GM06990 (cell line): ENCODE results near the gene MLPH.

Experiments used
- DNase-seq: peaks from one replicate; pipeline ENCODE4 v3.0.0-alpha.2; 2011; ENCODE audit not compliant: insufficient read length; ENCODE audit errors: extremely low read depth
- H3K27me3 ChIP-seq: replicated peaks from 2 replicates; pipeline ENCODE4 v1.6.0; 2011; ENCODE audit warnings: low read length; ENCODE audit not compliant: control insufficient read depth, insufficient read depth
- H3K36me3 ChIP-seq: 2 replicates; pipeline ENCODE4 v1.5.1; 2011; ENCODE audit warnings: low read length; ENCODE audit not compliant: control insufficient read depth, insufficient read depth
- H3K4me3 ChIP-seq: replicated peaks from 2 replicates; pipeline ENCODE4 v1.5.1; 2011; ENCODE audit warnings: low read depth, mild to moderate bottlenecking, control low read depth, low read length
- TF ChIP-seq, protein P1 (sequence below): IDR thresholded peaks from 2 replicates; pipeline ENCODE4 v1.5.1; 2011; ENCODE audit warnings: low read length, control low read depth, mild to moderate bottlenecking, inconsistent platforms; ENCODE audit not compliant: insufficient read depth, poor library complexity, severe bottlenecking

The MLPH gene

GRCh38 chr2:237574467-237574866, 87.4 kb downstream of the MLPH start:
- DNase-seq: no peak
- no peaks in the 10 kb centered on the region for H3K36me3 ChIP-seq
- TF ChIP-seq, protein P1, sequence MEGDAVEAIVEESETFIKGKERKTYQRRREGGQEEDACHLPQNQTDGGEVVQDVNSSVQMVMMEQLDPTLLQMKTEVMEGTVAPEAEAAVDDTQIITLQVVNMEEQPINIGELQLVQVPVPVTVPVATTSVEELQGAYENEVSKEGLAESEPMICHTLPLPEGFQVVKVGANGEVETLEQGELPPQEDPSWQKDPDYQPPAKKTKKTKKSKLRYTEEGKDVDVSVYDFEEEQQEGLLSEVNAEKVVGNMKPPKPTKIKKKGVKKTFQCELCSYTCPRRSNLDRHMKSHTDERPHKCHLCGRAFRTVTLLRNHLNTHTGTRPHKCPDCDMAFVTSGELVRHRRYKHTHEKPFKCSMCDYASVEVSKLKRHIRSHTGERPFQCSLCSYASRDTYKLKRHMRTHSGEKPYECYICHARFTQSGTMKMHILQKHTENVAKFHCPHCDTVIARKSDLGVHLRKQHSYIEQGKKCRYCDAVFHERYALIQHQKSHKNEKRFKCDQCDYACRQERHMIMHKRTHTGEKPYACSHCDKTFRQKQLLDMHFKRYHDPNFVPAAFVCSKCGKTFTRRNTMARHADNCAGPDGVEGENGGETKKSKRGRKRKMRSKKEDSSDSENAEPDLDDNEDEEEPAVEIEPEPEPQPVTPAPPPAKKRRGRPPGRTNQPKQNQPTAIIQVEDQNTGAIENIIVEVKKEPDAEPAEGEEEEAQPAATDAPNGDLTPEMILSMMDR: no peak
- no peaks in the 10 kb centered on the region; the same call in 1 of the 2 replicates for H3K27me3 ChIP-seq
- H3K4me3 ChIP-seq: no peak overlapping the region

GRCh38 chr2:237574894-237575868, 88.1 kb downstream of the MLPH start:
- Histone ChIP-seq H3K4me3 (no peak overlapping the region), H3K36me3 (no peaks in the 10 kb centered on the region), H3K27me3 (no peaks in the 10 kb centered on the region; the same call in 1 of the 2 replicates)
- no peak for DNase-seq
- TF ChIP-seq, protein P1: no peak

DNA sequence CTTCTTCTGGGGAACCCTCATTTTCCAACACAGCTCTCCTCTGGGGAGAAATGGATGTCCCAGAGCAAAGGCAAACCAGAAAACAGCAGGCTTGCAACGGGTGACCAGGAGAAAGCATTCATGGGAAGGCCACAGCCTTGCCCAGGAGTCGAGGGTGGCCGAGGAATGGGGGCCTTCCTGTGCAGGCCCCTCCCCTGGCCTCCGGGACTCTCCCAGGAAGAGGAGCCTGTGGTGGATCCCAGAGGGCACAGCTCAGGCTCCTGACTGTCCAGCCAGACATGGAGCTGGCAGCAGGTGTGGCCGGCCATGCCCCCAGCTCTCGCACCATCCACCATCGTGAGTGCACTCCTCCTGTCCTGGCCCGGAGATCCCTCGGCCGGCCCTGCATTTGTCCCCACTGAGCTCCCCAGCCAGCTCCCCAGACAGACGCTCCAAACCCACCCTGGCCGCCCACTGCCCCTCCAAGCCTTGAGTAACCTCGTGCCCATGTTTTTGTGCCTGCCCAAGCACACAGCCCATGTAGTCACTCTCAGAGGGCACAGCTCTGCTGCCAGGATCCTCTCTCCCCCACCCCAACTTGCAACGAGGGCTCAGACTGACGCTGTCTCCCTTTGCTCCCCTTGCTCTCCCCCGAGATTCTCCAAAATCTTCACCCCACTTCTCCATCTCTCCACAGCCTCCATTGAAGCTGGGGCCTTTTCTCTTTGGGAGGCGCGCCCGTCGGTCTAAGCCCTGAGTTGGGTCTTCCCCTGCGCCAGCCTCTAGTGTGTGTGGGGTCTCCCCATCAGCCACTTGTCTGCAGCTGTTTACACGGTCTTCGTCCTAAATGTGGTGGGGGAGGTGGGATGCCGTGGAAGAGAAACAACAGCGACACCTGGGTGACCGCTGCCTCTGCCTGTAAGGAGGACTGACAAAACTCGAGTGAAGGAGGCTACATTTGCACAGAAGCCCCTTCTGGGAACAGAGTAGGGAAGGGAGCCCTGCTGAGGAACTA, 89.1 kb downstream of the MLPH start:
- TF ChIP-seq, protein P1: no peak
- DNase-seq: no peak
- Histone ChIP-seq H3K4me3 (no peak overlapping the region), H3K36me3 (no peaks in the 10 kb centered on the region), H3K27me3 (no peaks in the 10 kb centered on the region; the same call in 1 of the 2 replicates)

- DNase-seq: no peak
- no peaks in the 10 kb centered on the region for H3K36me3 ChIP-seq
- H3K27me3 ChIP-seq: no peaks in the 10 kb centered on the region; the same call in 1 of the 2 replicates
- H3K4me3 ChIP-seq: no peak overlapping the region
- TF ChIP-seq, protein P1: no peak
Observed at GRCh38 chr2:237576974-237577373, 89.9 kb downstream of the MLPH start.

DNA sequence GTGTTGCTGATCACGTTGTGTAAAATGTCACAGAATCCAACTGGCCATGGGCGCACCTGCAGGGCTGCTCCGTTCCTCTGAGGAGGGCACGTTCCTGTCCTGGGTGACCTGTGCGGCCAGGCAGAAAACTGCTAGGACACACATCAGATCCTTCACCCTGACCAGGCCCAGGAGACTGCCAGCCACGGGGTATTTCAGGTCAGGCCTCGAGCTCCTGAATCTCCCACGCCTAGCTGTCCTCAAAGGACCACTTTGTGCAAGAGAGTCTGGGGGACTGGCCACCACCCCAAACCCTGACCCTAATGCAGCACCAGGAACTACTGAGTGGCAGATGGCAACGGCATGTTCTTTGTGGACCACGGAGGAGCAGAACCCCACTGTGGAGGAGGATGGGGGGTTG, 90.4 kb downstream of the MLPH start:
- no peak for DNase-seq
- H3K27me3 ChIP-seq: no peaks in the 10 kb centered on the region; the same call in 1 of the 2 replicates

More for the DNA sequence above, 90.4 kb downstream of the MLPH start:
- Histone ChIP-seq H3K4me3 (no peak overlapping the region), H3K36me3 (no peaks in the 10 kb centered on the region)
- TF ChIP-seq, protein P1: no peak
